NCI-H748 (cell line): Measurements from ENCODE around the gene ADPRHL1.
"Not testable (repeated sequence)": the region's sequence is repeated elsewhere in the genome, so short reads cannot be mapped to it uniquely, and the experiment has no call there.

Source experiments
- DNase-seq: peaks from one replicate; lab custom pipeline; 2025; ENCODE audit not compliant: unreplicated experiment; lab: John Stamatoyannopoulos, UW

The ADPRHL1 gene

DNA sequence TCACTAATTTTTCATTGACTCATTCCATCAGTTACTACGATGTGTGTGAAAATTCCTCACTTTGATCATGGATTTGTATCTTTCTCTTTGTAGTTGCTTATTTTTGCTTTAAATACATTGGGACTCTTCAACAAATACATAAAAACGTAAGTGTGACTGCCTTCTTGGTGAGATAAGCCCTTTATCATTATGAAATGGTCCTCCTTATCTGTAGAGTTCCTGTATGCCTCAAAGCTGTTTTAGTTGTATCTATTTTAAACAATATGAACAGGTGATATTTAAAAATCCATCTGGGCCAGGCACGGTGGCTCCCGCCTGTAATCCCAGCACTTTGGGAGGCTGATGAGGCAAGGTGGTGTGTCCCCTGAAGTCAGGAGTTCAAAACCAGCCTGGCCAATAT lies 25.9 kb upstream of the ADPRHL1 start:
- no peak for DNase-seq

GRCh38 chr13:113477724-113478123 lies 24.4 kb upstream of the ADPRHL1 start:
- DNase-seq, result no peak

- DNase-seq, result no peak
Observed at GRCh38 chr13:113476811-113477210, 23.5 kb upstream of the ADPRHL1 start.

DNA sequence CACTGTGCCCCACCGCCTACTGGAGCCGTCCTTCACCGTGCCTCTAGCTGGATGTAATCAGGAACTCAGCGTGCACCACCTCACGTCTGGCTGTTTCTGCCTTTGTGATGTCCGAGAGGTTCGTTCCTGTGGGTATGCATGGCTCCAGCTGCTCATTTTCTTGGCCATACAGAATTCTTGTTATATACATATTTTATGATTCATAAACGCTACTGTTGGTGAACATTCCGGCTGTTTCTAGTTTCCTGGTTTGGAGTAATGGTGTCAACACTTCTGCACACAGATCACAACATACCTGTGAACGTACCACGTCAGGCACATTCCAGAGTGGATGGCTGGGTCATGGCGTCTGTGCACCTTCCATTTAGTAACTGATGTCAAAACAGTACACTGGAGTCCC lies 22.6 kb upstream of the ADPRHL1 start:
- no peak for DNase-seq

- DNase-seq, result no peak
Observed at GRCh38 chr13:113475280-113475679, 22.0 kb upstream of the ADPRHL1 start.

- DNase-seq, result no peak
Observed at GRCh38 chr13:113474179-113474578, 20.9 kb upstream of the ADPRHL1 start.

DNA sequence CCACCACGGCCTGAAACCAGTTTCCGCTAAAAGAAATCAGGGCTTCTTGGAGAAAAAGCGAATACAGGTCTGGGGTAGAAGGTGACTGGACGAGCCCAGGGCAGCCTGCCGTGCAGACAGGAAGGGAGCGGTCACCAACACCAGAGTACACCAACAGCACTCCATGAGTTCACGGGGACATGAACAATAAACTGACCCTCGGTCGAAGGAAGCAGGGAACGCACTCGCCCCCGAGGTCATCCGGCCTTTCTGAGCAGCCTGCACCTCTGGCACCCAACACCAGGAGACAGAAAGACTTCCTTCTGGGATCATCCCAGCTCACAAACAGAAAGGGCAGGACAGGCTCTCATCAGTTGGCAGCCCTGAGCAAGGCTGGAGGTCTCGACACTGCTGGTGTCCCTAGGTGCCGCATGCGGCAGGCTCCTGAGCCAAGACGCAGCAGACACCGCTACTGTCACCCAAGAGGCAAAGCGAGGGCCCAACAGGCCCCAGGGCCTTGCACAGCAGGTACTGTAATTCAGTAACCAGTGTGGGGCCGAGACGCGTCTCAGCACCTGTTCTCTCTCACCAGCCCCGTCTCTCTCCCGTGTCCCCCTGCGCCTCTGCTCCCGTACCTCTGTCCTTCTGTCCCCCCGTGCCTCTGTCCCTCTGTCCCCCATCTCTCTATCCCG lies 19.2 kb upstream of the ADPRHL1 start:
- DNase-seq, result no peak

DNA sequence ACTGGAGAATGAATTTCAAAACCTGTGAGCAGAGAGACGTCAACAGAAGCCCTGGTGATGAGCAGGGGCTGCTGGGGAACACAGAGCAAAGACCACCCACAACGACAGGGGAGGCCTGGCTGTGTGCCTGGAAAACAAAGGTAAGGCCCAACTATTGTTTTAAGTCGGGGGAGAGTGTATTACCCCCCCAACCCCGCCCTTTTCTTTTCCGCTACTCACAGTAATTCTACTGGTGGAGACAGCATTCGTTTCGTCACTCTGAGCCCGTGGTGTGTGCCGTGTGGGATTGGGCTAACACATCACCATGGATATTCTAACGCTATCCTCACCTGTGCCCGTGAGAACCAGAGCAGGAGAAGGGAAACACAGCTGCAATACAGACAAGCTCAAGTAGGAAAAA lies 18.6 kb upstream of the ADPRHL1 start:
- no peak for DNase-seq

GRCh38 chr13:113470635-113471163 lies 17.4 kb upstream of the ADPRHL1 start:
- not testable (repeated sequence) for DNase-seq

- no peak for DNase-seq
Observed at GRCh38 chr13:113470073-113470472, 16.8 kb upstream of the ADPRHL1 start.

DNA sequence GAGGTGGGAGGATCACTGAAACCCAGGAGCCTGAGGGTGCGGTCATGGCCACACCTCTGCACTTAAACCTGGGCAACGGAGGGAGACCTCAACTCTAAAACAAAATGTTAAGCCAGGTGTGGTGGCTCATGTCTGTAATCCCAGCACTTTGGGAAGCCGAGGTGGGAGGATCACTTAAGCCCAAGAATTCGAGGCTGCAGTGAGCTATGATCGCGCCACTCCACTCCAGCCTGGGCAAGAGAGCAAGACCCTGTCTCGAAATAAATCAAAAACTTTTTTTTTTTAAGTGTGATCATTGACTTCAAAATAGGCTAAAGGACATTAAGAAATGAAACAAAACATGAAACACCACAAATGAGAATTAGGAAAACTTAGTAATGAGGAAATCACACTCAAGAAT lies 16.3 kb upstream of the ADPRHL1 start:
- DNase-seq, result no peak

GRCh38 chr13:113468472-113469201 lies 15.3 kb upstream of the ADPRHL1 start:
- no peak for DNase-seq

- DNase-seq, result no peak
Observed at GRCh38 chr13:113468029-113468428, 14.7 kb upstream of the ADPRHL1 start.

DNA sequence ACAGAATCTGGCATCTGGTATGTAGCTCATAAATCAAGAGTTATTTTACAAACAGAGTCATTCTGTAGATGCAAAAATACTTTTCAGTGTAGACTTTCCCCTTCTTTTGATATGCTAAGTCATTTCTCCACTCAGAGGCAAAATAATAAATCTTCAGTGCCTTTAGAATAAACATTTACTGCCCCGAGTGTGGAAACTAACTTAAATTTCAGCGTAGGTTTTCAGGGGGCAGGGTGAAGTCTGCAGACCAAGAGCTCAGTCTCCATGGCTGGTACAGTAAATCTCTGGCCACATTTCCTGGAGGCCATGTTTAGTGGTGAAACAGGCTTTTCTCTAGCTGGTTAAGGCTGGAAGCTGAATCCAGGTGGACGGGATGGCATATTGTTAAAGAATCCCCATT lies 13.1 kb upstream of the ADPRHL1 start:
- DNase-seq, result no peak

DNA sequence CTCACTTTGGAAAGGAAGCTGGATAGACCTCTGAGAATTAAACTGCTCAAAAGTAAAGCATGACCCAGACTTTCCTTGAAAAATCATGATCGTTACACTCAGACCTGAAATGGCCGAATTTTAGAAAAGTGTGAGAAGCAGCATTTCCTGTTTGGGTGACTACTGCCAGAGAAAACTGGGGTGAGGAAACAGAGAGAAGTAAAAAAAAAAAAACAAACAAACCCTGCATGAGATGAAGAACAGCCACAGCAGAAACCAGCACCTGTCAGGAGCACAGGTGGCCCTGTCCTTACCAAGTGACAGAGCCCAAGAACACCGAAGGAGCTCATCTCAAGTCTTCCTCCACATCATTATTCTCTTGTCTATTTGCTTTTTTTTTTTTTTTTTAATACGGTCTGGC lies 12.0 kb upstream of the ADPRHL1 start:
- no peak for DNase-seq

GRCh38 chr13:113464476-113464875 lies 11.2 kb upstream of the ADPRHL1 start:
- DNase-seq, result no peak

DNA sequence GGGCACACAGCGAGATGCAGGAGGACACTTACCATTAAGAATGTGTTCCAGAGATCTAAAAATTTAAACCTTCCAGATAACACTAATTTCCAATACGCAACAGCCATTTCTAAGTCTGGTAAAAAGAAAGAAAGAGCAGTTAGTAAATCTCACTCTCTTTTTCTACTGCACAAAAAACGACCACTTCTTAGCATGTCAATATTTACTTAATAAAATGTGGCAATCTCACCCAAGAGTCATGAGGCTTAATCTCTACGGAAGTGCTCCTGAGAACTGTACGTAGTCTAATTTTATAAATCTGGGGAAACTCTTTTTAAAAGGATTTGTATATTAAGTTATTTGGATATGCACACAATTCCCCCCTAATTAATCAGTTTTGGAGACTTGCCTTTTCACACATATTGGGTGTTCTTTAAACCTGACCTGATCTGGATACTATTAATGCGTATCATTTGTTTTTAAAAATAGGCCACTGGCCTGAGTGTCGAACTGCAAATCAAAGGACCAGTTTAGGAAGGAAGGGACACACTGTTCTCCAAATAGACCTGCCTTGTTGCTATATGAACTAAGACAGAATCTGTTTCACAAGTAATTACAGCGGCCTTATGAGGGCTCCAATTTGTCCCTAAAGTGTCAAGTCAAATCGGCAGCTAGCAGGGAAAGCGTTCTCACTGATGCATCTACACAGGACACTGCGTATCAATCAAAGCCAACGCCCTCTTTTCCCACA lies 7.9 kb upstream of the ADPRHL1 start:
- DNase-seq, result no peak

DNA sequence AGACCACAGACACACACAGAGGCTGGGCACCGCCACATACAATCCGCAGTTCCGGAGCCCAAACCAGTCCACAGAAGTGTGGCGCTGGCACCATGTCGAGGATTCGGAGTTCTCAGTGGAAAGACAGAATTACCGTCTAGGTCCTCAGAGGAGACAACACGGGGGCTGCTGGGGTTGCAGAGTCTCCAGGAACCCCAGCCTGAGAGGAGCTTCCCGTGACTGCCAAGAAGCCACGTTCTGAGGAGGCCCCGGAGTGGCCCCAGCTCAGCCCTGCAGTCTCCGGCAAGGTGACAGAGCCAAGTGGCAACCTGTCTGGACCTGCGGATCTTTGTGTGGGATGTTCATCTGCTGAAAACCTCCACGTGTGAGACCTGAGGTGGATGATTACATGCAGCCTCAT lies 7.3 kb upstream of the ADPRHL1 start:
- no peak for DNase-seq

GRCh38 chr13:113460064-113460555 lies 6.8 kb upstream of the ADPRHL1 start:
- DNase-seq, result no peak

DNA sequence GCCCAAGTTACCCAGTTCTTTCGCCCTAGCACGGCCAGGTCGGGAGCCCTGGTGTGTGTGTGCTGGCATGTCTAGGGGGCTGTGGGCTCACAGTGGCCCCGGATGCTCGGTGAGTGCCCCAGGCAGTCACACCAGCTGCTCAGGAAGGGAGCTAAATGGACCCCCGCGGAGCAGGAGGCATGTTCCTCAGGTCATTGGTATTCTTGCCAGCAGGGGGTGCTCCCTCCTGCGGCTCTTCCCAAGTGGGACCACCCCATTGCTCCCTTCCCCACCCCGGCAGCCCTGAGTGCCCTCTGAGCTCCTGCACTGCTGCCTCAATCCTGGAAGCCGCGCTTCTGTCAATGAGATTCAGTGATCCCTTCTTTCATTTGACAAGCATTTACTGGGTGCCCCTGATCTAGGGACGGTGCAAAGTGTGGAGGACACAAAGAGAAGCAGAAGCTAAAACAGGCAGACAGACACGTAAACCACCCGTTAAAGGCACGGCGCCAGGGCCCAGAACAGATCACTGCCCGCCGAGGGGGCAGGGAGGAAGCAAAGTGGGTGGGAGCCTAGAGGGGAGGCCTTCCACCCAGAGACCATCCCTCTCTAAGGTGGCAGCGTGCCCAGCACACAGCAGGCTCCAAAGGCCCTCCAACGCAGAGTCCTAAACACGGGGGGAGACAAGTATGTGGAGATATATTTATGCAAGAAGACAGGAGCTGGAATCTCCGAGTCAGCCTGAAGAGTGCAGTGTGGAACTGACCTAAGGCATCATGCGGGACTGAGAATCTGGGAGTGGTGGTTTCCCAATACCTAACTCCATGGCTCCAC lies 5.2 kb upstream of the ADPRHL1 start:
- no peak for DNase-seq

DNA sequence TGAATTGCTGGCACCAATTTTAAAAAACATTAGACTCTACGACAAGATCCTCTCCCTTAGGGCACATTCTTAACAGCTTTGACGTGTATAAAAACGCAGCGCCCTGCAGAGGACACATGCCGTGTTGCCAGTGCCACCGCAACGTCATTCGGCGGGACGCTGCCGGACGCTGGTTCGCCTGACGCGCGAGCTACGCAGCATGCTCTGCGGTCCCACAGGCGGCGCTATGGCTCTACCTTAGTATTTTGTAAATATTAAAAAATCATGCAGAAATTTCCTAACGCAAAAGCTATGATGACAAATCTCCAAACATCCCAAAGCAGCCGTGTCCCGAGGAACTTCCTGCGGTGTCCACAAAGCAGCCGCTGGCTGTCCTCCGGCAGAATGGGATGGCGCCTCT lies 4.2 kb upstream of the ADPRHL1 start:
- DNase-seq, result no peak
